Spinal cord (tissue), 10 donors: ENCODE measurements around the gene HERC3. TPM values are rescaled to one million over a fixed set of nuclear protein-coding genes. Genes with fewer than 3 reads are reported as not detected.

Experiments used
- DNase-seq, 6 donors: peaks; one replicate each; pipeline versions ENCODE4 v3.0.0 to v3.0.0-alpha.2; 2013 to 2015; ENCODE audit warnings: low spot score in 6 of 6, low read depth in 4 of 6
- H3K27ac ChIP-seq: one replicate; pipeline ENCODE4 v1.5.1; 2013; ENCODE audit warnings: low read depth, low read length, control low read depth
- H3K27me3 ChIP-seq: one replicate; pipeline ENCODE4 v1.6.1; 2013; ENCODE audit warnings: low read length; ENCODE audit not compliant: control insufficient read depth, insufficient read depth
- H3K36me3 ChIP-seq: one replicate; pipeline ENCODE4 v1.6.1; 2013; ENCODE audit warnings: low read length; ENCODE audit not compliant: control insufficient read depth, insufficient read depth
- H3K4me1 ChIP-seq: one replicate; pipeline ENCODE4 v1.6.1; 2013; ENCODE audit warnings: low read length; ENCODE audit not compliant: control insufficient read depth, insufficient read depth
- H3K4me3 ChIP-seq: one replicate; pipeline ENCODE4 v1.5.1; 2013; ENCODE audit warnings: low read depth, low read length, control low read depth
- H3K9me3 ChIP-seq: one replicate; pipeline ENCODE4 v1.6.1; 2013; ENCODE audit warnings: low read length; ENCODE audit not compliant: control insufficient read depth, insufficient read depth
- WGBS: methylation state at CpG from one replicate; pipeline ENCODE4 v1.1.5; 2013; ENCODE audit warnings: missing lambda C conversion rate; ENCODE audit not compliant: insufficient coverage; 5-methylcytosine and 5-hydroxymethylcytosine counted together
- polyA plus RNA-seq, 2 donors: library from polyadenylated mRNA; unstranded; fragments of 120-200 nt; gene quantifications; one replicate each; pipeline ENCODE4 v1.2.1, GENCODE V29; 2013; ENCODE audit not compliant: insufficient read length in 2 of 2
- total RNA-seq, 2 donors: library from RNA; depleted of rRNA in 1 of 2; stranded (reverse); fragments of 120-200 nt in 1 of 2; fragments of >200 nt in 1 of 2; gene quantifications; one replicate each; pipeline versions ENCODE4 v1.2.3 to v1.2.4, GENCODE V29; 2013 to 2014
- donor health status: healthy.

Gene HERC3
- total and polyA plus RNA-seq, 4 donors: 20.1 to 45.8 (median 24.8) TPM

DNA sequence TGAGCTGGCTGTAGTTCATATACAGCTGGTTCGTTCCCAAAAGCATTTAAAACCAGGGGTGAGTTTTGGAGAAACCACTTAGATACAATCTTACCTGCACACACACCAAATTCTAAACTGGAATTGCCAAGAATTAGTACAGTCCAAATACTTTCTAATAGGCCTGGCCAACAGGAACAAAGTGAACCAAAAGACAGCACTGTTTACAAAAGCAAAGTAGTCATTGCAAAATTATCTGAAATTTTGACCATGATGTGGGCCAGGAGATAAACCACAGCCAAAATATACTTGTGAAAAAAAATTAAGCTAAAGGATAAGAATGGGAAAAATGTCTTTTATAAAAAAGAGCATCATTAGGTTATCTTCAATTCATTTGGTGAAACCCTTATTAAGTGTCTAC, 143.3 kb downstream of the HERC3 start:
- no CpG with 5 or more reads among the region's 1 CpG for whole genome bisulfite sequencing
- Histone ChIP-seq H3K4me1 (no peaks in the 10 kb centered on the region), H3K4me3 (no peak overlapping the region), H3K27me3 (no peaks in the 10 kb centered on the region), H3K9me3 (no peaks in the 10 kb centered on the region), H3K36me3 (peaks cover 12% of the 10 kb centered on the region), H3K27ac (no peak overlapping the region)
- DNase-seq: no peak

DNA sequence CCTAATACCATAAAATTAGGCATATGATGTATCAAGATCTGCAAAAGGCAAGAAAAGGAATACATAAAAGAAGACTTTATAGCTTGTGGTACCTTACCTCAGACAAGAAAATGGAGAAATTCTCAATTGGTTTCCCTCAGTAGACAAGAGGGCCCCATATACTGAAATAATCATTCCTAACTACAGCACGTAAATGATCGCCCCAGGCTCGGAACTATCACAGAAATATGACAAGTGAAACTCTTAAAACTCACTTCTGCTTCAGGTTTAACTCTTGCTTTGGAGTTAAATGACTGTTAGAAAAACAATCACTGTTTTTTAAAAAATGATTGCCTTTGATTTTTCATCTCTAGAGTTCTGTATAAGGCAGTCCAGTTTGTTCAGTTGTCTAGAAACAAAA, 144.0 kb downstream of the HERC3 start:
- peaks cover 8% of the 10 kb centered on the region for H3K36me3 ChIP-seq
- WGBS: no CpG with 5 or more reads among the region's 3 CpGs
- DNase-seq: peak in 1 of 6 donors; percentile 10
- H3K27me3 ChIP-seq: no peaks in the 10 kb centered on the region
- H3K4me3 ChIP-seq: no peak overlapping the region
- H3K27ac ChIP-seq: no peak overlapping the region
- H3K9me3 ChIP-seq: no peaks in the 10 kb centered on the region
- no peaks in the 10 kb centered on the region for H3K4me1 ChIP-seq

DNA sequence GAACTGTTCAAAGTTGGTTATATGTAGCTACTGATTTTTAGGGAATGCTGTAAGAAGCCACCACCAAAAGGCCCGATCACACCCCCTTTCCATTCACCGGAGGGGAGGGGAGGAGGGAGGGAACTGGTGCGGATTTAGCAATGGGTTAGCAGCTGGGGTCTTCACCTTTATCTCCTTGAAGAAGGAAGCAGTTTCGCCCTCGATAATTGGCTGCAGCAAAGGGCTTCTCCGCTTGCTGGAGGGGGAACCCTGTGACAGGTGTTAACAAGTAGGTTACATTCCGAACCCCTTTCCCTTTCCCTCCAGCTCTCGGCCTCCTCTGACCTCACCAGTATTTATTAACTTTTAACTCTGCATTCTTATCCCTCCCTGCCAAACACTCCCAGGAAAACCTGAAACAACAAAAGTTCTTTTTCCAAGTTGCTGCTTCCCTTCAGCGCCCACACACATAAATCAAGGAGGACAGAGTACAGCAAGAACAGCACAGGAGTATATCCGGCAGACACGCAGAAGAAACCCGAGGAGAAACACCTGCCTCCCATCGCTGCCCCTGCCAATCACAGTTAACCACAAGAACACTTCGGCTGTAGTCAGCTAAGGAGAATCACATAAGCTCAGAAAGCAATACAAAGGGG, 145.1 kb downstream of the HERC3 start:
- Histone ChIP-seq H3K4me3 (no peak overlapping the region), H3K36me3 (peaks cover 8% of the 10 kb centered on the region), H3K4me1 (no peaks in the 10 kb centered on the region), H3K27ac (no peak overlapping the region), H3K27me3 (no peaks in the 10 kb centered on the region), H3K9me3 (no peaks in the 10 kb centered on the region)
- peak in 1 of 6 donors; percentile 14 for DNase-seq
- 29% methylated on average over 8 of the region's 14 CpGs for WGBS

DNA sequence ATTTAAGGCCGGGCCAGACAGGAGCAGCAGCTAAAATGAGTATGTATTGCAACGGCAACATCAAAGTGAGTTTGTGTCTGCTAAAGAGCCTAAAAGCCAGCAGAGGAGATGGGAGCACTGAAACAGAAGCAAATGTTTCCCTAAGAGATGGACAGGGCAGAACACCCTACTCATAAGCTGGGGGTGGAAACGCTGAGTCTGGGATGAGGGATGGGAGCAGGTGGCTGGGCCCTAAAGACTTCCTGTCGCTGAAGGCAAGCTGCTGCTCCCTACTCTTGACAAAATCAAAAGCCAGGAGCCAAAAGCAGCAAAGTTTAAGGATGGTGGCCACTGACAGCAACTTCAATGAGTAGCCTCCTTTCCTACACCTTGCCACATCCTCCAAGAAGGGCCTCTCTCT, 145.9 kb downstream of the HERC3 start:
- 88% methylated on average over 3 of the region's 4 CpGs for whole genome bisulfite sequencing

DNA sequence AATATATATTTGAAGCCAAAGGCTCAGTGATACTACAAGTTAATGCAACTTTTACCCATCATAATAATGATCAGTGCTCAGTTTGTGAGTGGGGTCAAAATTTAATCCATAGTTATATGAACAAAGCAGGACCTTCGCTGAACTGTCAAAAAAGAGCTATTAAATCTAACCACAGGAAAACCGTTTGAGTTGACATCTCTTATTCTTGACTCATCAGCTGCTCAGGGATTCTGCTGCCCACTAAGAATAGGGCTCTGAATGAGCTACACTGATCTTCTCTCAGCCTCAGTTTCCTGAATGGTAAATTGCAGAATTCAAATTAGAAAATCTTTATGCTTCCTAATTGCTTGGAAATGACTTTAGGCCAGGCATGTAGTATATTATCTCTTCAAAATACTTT, 150.3 kb downstream of the HERC3 start:
- WGBS: 80% methylated on average over 2 of the region's 2 CpGs
- H3K4me1 ChIP-seq: no peaks in the 10 kb centered on the region
- peaks cover 10% of the 10 kb centered on the region for H3K36me3 ChIP-seq

More for the DNA sequence above, 145.9 kb downstream of the HERC3 start:
- Histone ChIP-seq H3K4me3 (no peak overlapping the region), H3K4me1 (no peaks in the 10 kb centered on the region), H3K27ac (no peak overlapping the region), H3K36me3 (peaks cover 8% of the 10 kb centered on the region), H3K27me3 (no peaks in the 10 kb centered on the region), H3K9me3 (no peaks in the 10 kb centered on the region)
- DNase-seq: no peak

DNA sequence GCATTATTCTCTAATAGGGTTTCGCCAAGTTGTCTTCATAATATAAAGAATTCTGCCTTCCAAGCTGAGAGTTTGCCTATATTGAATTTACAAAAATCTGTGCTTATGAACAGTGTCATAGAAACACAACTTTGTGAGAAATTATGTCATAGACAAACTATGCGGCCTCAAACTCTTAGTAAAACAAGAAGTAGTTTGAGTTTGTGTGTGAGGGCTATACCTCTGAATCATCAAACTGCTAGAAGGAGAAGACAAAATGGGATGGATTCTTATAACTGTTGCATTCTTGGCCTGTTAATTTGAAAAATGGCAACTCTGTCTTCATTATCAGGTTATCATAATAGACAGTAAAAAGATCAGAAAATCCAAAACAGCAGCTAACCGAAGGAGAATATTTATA, 151.4 kb downstream of the HERC3 start:
- no peak for DNase-seq
- H3K4me1 ChIP-seq: no peaks in the 10 kb centered on the region
- no peak overlapping the region for H3K27ac ChIP-seq
- no peaks in the 10 kb centered on the region for H3K9me3 ChIP-seq
- H3K36me3 ChIP-seq: peaks cover 9% of the 10 kb centered on the region
- H3K27me3 ChIP-seq: no peaks in the 10 kb centered on the region
- no CpG with 5 or more reads among the region's 3 CpGs for WGBS
- no peak overlapping the region for H3K4me3 ChIP-seq

More for the DNA sequence above, 150.3 kb downstream of the HERC3 start:
- no peaks in the 10 kb centered on the region for H3K9me3 ChIP-seq
- H3K27ac ChIP-seq: no peak overlapping the region
- H3K27me3 ChIP-seq: no peaks in the 10 kb centered on the region
- DNase-seq: no peak
- no peak overlapping the region for H3K4me3 ChIP-seq

DNA sequence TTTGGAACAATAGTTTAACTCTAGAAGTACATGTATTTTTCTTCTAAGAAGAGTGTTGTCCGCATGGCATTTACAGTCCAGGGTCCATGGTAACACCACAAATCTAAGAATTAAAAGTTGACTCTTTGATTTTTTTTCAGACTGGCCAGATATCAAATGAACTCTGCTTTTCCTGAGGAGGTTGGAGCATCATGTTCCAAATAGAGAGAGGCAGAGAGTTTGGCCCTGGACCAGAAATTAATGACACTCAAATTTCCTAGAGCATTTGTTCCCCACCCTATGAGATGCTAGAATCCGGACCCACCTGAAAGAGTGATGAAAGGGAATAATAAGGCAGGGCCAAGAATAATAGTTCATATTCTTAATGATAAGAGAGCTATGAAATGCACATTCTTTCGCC, 152.3 kb downstream of the HERC3 start:
- H3K9me3 ChIP-seq: no peaks in the 10 kb centered on the region
- no CpG with 5 or more reads among the region's 3 CpGs for WGBS
- no peaks in the 10 kb centered on the region for H3K4me1 ChIP-seq
- no peak for DNase-seq
- H3K36me3 ChIP-seq: peaks cover 11% of the 10 kb centered on the region
- H3K27me3 ChIP-seq: no peaks in the 10 kb centered on the region
- no peak overlapping the region for H3K4me3 ChIP-seq
- H3K27ac ChIP-seq: no peak overlapping the region

DNA sequence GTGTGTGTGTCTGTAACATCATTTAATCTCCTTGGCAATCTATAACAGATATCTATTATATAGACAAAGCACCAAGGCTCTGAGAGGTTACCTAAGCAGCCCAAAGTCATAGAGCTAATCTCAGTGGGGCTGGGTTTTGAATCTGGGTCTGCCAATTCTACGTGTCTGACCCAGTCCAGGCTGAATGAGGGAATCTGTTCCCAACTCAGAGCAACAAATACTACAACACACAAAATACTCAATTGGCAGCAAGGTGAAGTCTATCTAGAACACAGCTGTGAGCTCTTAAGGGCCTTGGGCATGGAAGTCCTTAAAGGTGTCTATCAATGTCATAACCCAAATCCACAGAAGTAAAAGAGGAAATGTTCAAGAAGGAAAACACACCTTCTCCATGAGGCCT, 152.9 kb downstream of the HERC3 start:
- 80% methylated on average over 1 of the region's 1 CpG for WGBS
- Histone ChIP-seq H3K9me3 (no peaks in the 10 kb centered on the region), H3K27me3 (no peaks in the 10 kb centered on the region), H3K36me3 (peaks cover 17% of the 10 kb centered on the region), H3K4me3 (no peak overlapping the region), H3K4me1 (no peaks in the 10 kb centered on the region), H3K27ac (no peak overlapping the region)
- no peak for DNase-seq

DNA sequence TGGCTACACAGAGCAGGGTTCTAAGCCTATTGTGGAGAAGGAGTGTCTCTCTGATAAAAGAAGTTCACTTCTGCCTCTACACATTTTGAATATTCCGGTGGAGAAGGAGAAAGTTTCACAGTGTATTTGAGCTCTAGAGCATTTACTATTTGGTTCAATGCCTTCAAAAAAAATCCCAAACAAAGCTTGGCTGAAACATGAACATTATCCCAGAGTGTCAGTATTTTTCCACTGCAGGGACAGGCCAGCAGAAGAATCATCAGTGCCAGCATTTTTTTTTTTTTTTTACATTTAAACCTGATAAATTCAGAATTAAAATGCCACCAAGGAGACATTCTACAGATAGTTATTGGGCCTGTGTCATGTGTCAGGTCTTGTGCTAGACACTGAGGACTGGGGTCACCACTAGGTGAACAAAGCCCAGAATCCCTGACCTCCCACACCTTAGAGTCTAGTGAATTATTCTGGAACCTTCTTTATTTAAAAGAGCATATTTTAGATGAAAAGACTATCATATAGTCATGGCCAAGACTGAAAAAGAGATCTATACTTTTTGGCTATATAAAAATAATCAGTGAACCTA, 153.4 kb downstream of the HERC3 start:
- no peaks in the 10 kb centered on the region for H3K4me1 ChIP-seq
- H3K27ac ChIP-seq: no peak overlapping the region
- no peak for DNase-seq
- H3K36me3 ChIP-seq: peaks cover 21% of the 10 kb centered on the region
- whole genome bisulfite sequencing: no CpG with 5 or more reads among the region's 1 CpG
- H3K27me3 ChIP-seq: no peaks in the 10 kb centered on the region
- H3K9me3 ChIP-seq: no peaks in the 10 kb centered on the region
- H3K4me3 ChIP-seq: no peak overlapping the region

DNA sequence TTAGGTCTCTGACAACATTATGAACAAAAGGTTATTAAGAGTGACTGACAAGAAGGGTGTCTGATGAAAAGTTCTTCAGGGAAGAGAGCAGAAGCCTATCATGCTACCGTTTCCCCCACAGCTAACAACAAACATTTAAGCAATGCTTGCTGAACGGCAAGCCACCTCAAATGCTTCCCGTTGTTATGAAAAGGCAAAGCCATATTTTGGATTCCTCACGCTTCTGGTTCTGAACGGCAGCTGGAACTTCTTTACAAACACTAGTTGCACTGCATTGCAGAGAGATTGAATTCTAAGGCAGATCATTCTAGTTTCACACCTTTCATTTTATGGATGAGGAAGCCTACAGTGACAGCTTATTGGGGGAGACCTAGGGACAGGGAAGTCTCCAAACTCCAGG, 153.9 kb downstream of the HERC3 start:
- no peaks in the 10 kb centered on the region for H3K9me3 ChIP-seq
- no peaks in the 10 kb centered on the region for H3K4me1 ChIP-seq
- no peak overlapping the region for H3K4me3 ChIP-seq
- WGBS: 83% methylated on average over 3 of the region's 5 CpGs
- DNase-seq: no peak
- no peak overlapping the region for H3K27ac ChIP-seq
- no peaks in the 10 kb centered on the region for H3K27me3 ChIP-seq
- H3K36me3 ChIP-seq: peaks cover 21% of the 10 kb centered on the region
